HG03432 (cell line): Measurements from ENCODE around the gene LSM14B.

Source experiments
- ATAC-seq: cut with Tn5 transposase; IDR thresholded peaks from one replicate; pipeline ENCODE4 v1.9.1; 2021; ENCODE audit warnings: mild to moderate bottlenecking, moderate library complexity; ENCODE audit not compliant: unreplicated experiment

Gene LSM14B

DNA sequence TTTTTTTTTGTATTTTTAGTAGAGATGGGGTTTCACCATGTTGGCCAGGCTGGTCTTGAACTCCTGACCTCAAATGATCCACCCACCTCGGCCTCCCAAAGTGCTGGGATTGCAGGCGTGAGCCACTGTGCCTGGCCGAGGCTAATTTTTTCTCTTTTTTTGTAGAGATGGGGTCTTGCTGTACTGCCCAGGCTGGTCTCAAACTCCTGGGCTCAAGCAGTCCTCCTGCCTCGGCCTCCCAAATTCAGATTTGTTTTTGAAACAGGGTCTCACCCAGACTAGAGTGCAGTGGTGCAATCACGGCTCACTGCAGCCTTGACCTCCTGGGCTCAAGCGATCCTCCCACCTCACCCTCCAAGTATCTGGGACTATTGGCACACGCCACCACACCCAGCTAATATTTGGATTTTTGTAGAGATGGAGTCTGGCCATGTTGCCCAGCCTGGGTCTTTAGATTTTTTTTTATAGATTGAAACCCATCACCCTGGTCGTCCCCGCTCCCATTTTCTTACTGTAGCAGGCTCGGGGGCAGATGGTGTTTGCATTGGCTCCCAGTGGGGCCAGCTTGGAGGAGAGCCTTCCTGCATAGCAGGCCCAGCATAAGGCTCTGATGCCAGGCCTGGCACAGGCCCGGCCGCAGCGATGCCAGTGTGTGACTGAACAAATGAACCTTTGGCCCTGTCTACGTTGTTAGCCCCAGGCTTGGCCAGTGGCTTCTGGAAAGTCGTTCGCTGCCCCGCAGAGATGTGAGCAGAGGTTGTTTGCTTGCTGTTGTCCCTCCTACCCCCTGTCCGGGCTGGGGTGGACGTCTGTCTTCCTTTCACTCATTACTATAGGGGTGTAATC, 56.3 kb downstream of the LSM14B start:
- no peak for ATAC-seq

DNA sequence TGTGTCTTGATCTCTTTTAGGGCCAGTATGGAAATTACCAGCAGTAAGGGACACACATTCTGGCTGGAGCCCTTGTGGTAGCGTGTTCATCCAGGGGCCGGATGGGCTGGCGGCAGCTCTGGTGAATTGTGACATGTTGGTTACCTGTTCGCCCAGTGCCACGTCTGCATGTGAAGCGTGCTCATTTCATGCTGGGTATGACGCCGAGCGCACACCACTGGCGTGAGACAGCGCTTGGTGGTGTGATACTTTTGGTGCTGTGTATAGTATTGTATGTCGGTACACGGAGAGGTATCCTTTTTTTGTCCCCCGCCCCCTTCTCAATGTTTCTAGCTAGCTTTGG, 56.9 kb downstream of the LSM14B start:
- no peak for ATAC-seq

DNA sequence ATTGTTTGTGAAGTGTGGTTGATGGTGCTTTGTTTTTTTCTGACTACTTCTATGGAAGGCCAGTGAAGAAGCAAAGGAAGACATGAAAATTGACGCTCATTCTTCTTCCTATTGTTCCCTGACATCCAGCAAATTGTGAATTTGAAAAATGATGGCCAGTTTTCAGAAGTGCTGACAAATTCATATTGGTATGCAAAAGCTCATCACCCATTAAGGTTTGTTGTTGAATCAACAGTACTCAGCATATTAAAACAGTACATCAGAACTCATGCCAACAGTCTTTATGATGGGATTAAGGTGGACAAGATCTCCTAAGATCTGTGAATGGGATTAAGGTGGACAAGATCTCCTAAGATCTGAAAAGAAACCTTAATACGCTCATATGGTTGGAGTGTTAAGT, 59.5 kb downstream of the LSM14B start:
- ATAC-seq: no peak

DNA sequence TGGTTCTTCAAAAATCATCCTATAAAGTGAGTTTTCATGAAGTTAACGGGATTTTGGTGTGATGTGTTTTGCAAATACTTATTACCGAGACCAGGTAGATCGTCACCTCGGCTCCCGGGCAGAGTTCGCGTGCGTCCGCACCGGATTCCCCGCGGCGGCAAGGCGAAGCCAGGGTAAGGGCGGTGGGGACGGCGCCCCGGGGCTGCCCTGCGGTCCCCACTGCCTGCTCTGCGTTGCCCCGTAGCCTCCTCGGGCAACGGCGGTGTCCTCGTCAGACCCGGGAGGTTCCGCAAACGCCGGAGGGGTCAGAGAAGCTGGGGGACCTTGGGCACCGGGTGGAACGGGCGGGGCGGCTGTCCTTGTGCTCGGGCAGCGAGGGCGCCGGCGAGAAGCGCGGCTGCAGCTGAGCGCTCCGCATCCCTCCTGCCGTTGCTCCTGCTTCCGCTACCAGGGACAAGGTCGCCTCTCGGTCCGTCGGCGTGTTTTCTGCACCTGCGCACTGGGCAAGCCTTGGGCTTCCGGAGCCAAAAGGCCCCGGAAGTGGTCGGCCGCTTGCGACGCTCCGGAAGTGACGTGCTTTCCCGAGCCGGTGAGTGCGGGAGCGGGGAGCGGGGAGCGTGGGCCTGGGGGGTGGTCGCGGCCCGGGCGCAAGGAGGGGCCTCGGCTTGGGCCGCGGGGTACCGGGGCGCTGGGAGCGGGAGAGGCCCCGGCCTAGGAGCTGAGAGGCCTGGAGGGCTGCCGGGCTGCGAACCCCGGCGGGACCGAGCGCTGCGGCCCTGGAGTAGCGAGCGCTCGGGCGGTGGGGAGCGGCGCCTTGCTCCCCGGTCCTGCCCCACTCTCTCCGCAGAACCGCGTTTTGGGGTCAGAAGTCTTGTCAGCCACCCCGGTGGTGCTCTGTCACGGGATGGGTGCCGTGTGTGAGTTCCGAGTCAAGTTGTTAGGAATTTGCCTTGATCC, 60.5 kb downstream of the LSM14B start, which contains the start of gene MTG2:
TSS of gene MTG2 (plus strand) at position 560 of the 957 bp plus-strand sequence. CDS start 10,393 bp downstream, outside the sequence.
- peak; percentile 94 for ATAC-seq

DNA sequence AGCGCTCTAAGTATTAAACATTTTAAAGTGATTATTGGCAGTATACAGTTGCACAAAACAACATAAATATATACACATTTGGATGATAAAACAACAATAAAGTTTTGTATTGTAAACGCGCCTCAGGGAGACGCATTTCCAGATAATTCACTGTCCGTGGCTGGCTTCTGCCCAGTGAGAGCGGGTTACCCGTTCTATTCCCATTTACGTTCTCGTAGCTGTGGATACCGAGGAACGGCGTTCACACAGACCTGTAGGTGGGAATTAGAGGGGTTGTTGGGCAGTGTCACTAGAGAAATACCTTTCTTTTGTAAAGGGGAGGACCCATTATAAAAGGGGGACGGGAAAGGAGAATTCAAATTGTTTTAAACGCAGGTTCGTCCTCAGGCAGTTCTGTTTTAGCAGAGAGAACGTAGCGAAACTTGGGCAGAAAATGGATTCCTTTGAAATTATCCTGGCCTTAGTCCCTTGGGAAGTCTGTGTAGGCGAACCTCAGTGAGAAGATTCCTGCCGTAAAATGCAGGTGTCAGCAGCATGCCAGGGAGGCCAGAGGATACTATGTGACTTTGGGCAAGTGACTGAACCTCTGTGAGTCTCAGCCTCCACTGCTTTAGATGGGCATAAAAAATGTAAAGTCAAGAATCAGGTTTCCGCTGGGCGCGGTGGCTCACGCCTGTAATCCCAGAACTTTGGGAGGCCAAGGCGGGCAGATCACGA, 61.3 kb downstream of the LSM14B start:
- ATAC-seq: no peak
